ENCODE results near the gene SLC28A1.
A peak's percentile ranks its signal among the peaks of the same experiment; 100 is the strongest.
"Not testable (repeated sequence)": the region's sequence is repeated elsewhere in the genome, so short reads cannot be mapped to it uniquely, and the experiment has no call there.

SLC28A1 gene

GRCh38 chr15:84845631-84846030, 38.8 kb upstream of the SLC28A1 start:
- H3K27me3 ChIP-seq (ENCODE audit: control insufficient read depth in 1 of 2, insufficient read depth in 2 of 2, low read length in 2 of 2); H3K9me3 ChIP-seq (ENCODE audit: control insufficient read depth in 1 of 2, low read length in 2 of 2); H3K27ac ChIP-seq (ENCODE audit: low read depth, low read length); H3K36me3 ChIP-seq (ENCODE audit: control insufficient read depth in 1 of 2, insufficient read depth in 2 of 2, low read length in 2 of 2); H3K4me3 ChIP-seq (ENCODE audit: low read depth in 1 of 2, low read length in 2 of 2): not testable (repeated sequence)
- Histone ChIP-seq H3K9ac (ENCODE audit: low read depth in 1 of 2, low read length in 2 of 2) (peak overlapping the region in 1 of 2 donors; percentile 35), H3K4me1 (ENCODE audit: control insufficient read depth in 1 of 2, insufficient read depth in 2 of 2, low read length in 2 of 2) (peaks cover 7 to 16% of the 10 kb centered on the region in 2 donors)

GRCh38 chr15:84846269-84846668, 38.2 kb upstream of the SLC28A1 start:
- Histone ChIP-seq H3K9me3 (ENCODE audit: control insufficient read depth in 1 of 2, low read length in 2 of 2) (peaks cover 0 to 3% of the 10 kb centered on the region in 2 donors), H3K9ac (ENCODE audit: low read depth in 1 of 2, low read length in 2 of 2) (no peak overlapping the region), H3K27ac (ENCODE audit: low read depth, low read length) (no peak overlapping the region), H3K27me3 (ENCODE audit: control insufficient read depth in 1 of 2, insufficient read depth in 2 of 2, low read length in 2 of 2) (no peaks in the 10 kb centered on the region), H3K4me3 (ENCODE audit: low read depth in 1 of 2, low read length in 2 of 2) (no peak overlapping the region), H3K36me3 (ENCODE audit: control insufficient read depth in 1 of 2, insufficient read depth in 2 of 2, low read length in 2 of 2) (no peaks in the 10 kb centered on the region), H3K4me1 (ENCODE audit: control insufficient read depth in 1 of 2, insufficient read depth in 2 of 2, low read length in 2 of 2) (peaks cover under 1 to 10% of the 10 kb centered on the region in 2 donors)

GRCh38 chr15:84847382-84847781, 37.1 kb upstream of the SLC28A1 start:
- no peaks in the 10 kb centered on the region for H3K27me3 ChIP-seq (ENCODE audit: control insufficient read depth in 1 of 2, insufficient read depth in 2 of 2, low read length in 2 of 2)
- peaks cover 0 to 11% of the 10 kb centered on the region in 2 donors for H3K4me1 ChIP-seq (ENCODE audit: control insufficient read depth in 1 of 2, insufficient read depth in 2 of 2, low read length in 2 of 2)
- no peak overlapping the region for H3K27ac ChIP-seq (ENCODE audit: low read depth, low read length)
- no peaks in the 10 kb centered on the region for H3K36me3 ChIP-seq (ENCODE audit: control insufficient read depth in 1 of 2, insufficient read depth in 2 of 2, low read length in 2 of 2)
- peaks cover 0 to 3% of the 10 kb centered on the region in 2 donors for H3K9me3 ChIP-seq (ENCODE audit: control insufficient read depth in 1 of 2, low read length in 2 of 2)
- no peak overlapping the region for H3K4me3 ChIP-seq (ENCODE audit: low read depth in 1 of 2, low read length in 2 of 2)
- no peak overlapping the region for H3K9ac ChIP-seq (ENCODE audit: low read depth in 1 of 2, low read length in 2 of 2)

GRCh38 chr15:84852212-84852611, 32.2 kb upstream of the SLC28A1 start:
- no peaks in the 10 kb centered on the region for H3K9me3 ChIP-seq (ENCODE audit: control insufficient read depth in 1 of 2, low read length in 2 of 2)
- no peaks in the 10 kb centered on the region for H3K27me3 ChIP-seq (ENCODE audit: control insufficient read depth in 1 of 2, insufficient read depth in 2 of 2, low read length in 2 of 2)
- no peaks in the 10 kb centered on the region for H3K36me3 ChIP-seq (ENCODE audit: control insufficient read depth in 1 of 2, insufficient read depth in 2 of 2, low read length in 2 of 2)
- H3K4me3 ChIP-seq (ENCODE audit: low read depth in 1 of 2, low read length in 2 of 2), result no peak overlapping the region
- H3K27ac ChIP-seq (ENCODE audit: low read depth, low read length), result no peak overlapping the region
- peaks cover 5 to 18% of the 10 kb centered on the region in 2 donors for H3K4me1 ChIP-seq (ENCODE audit: control insufficient read depth in 1 of 2, insufficient read depth in 2 of 2, low read length in 2 of 2)
- H3K9ac ChIP-seq (ENCODE audit: low read depth in 1 of 2, low read length in 2 of 2), result no peak overlapping the region

- no peaks in the 10 kb centered on the region for H3K36me3 ChIP-seq (ENCODE audit: control insufficient read depth in 1 of 2, insufficient read depth in 2 of 2, low read length in 2 of 2)
- no peak overlapping the region for H3K4me3 ChIP-seq (ENCODE audit: low read depth in 1 of 2, low read length in 2 of 2)
- H3K9ac ChIP-seq (ENCODE audit: low read depth in 1 of 2, low read length in 2 of 2), result no peak overlapping the region
- H3K4me1 ChIP-seq (ENCODE audit: control insufficient read depth in 1 of 2, insufficient read depth in 2 of 2, low read length in 2 of 2), result peaks cover 5 to 21% of the 10 kb centered on the region in 2 donors
- no peak overlapping the region for H3K27ac ChIP-seq (ENCODE audit: low read depth, low read length)
- H3K9me3 ChIP-seq (ENCODE audit: control insufficient read depth in 1 of 2, low read length in 2 of 2), result no peaks in the 10 kb centered on the region
- H3K27me3 ChIP-seq (ENCODE audit: control insufficient read depth in 1 of 2, insufficient read depth in 2 of 2, low read length in 2 of 2), result no peaks in the 10 kb centered on the region
These were observed 29.3 kb upstream of the SLC28A1 start for GRCh38 chr15:84855136-84855535.

GRCh38 chr15:84855765-84856164, 28.7 kb upstream of the SLC28A1 start:
- H3K9me3 ChIP-seq (ENCODE audit: control insufficient read depth in 1 of 2, low read length in 2 of 2), result no peaks in the 10 kb centered on the region
- no peak overlapping the region for H3K4me3 ChIP-seq (ENCODE audit: low read depth in 1 of 2, low read length in 2 of 2)
- H3K36me3 ChIP-seq (ENCODE audit: control insufficient read depth in 1 of 2, insufficient read depth in 2 of 2, low read length in 2 of 2), result no peaks in the 10 kb centered on the region
- H3K27me3 ChIP-seq (ENCODE audit: control insufficient read depth in 1 of 2, insufficient read depth in 2 of 2, low read length in 2 of 2), result no peaks in the 10 kb centered on the region
- H3K27ac ChIP-seq (ENCODE audit: low read depth, low read length), result no peak overlapping the region
- H3K4me1 ChIP-seq (ENCODE audit: control insufficient read depth in 1 of 2, insufficient read depth in 2 of 2, low read length in 2 of 2), result peaks cover 5 to 21% of the 10 kb centered on the region in 2 donors
- H3K9ac ChIP-seq (ENCODE audit: low read depth in 1 of 2, low read length in 2 of 2), result no peak overlapping the region

GRCh38 chr15:84856731-84857417, 27.6 kb upstream of the SLC28A1 start:
- H3K9ac ChIP-seq (ENCODE audit: low read depth in 1 of 2, low read length in 2 of 2), result no peak overlapping the region
- H3K27ac ChIP-seq (ENCODE audit: low read depth, low read length), result no peak overlapping the region
- H3K27me3 ChIP-seq (ENCODE audit: control insufficient read depth in 1 of 2, insufficient read depth in 2 of 2, low read length in 2 of 2), result no peaks in the 10 kb centered on the region
- H3K9me3 ChIP-seq (ENCODE audit: control insufficient read depth in 1 of 2, low read length in 2 of 2), result no peaks in the 10 kb centered on the region
- H3K4me1 ChIP-seq (ENCODE audit: control insufficient read depth in 1 of 2, insufficient read depth in 2 of 2, low read length in 2 of 2), result peaks cover 5 to 21% of the 10 kb centered on the region in 2 donors
- no peaks in the 10 kb centered on the region for H3K36me3 ChIP-seq (ENCODE audit: control insufficient read depth in 1 of 2, insufficient read depth in 2 of 2, low read length in 2 of 2)
- no peak overlapping the region for H3K4me3 ChIP-seq (ENCODE audit: low read depth in 1 of 2, low read length in 2 of 2)

- no peak overlapping the region for H3K9ac ChIP-seq (ENCODE audit: low read depth in 1 of 2, low read length in 2 of 2)
- no peaks in the 10 kb centered on the region for H3K27me3 ChIP-seq (ENCODE audit: control insufficient read depth in 1 of 2, insufficient read depth in 2 of 2, low read length in 2 of 2)
- H3K9me3 ChIP-seq (ENCODE audit: control insufficient read depth in 1 of 2, low read length in 2 of 2), result no peaks in the 10 kb centered on the region
- H3K27ac ChIP-seq (ENCODE audit: low read depth, low read length), result no peak overlapping the region
- H3K4me3 ChIP-seq (ENCODE audit: low read depth in 1 of 2, low read length in 2 of 2), result no peak overlapping the region
- no peaks in the 10 kb centered on the region for H3K36me3 ChIP-seq (ENCODE audit: control insufficient read depth in 1 of 2, insufficient read depth in 2 of 2, low read length in 2 of 2)
- H3K4me1 ChIP-seq (ENCODE audit: control insufficient read depth in 1 of 2, insufficient read depth in 2 of 2, low read length in 2 of 2), result peaks cover 5 to 14% of the 10 kb centered on the region in 2 donors
These were observed 27.0 kb upstream of the SLC28A1 start for GRCh38 chr15:84857418-84858004.

GRCh38 chr15:84858231-84858630, 26.2 kb upstream of the SLC28A1 start:
- Histone ChIP-seq H3K4me3 (ENCODE audit: low read depth in 1 of 2, low read length in 2 of 2) (no peak overlapping the region), H3K9me3 (ENCODE audit: control insufficient read depth in 1 of 2, low read length in 2 of 2) (no peaks in the 10 kb centered on the region), H3K9ac (ENCODE audit: low read depth in 1 of 2, low read length in 2 of 2) (no peak overlapping the region), H3K27me3 (ENCODE audit: control insufficient read depth in 1 of 2, insufficient read depth in 2 of 2, low read length in 2 of 2) (no peaks in the 10 kb centered on the region), H3K4me1 (ENCODE audit: control insufficient read depth in 1 of 2, insufficient read depth in 2 of 2, low read length in 2 of 2) (peaks cover 0 to 7% of the 10 kb centered on the region in 2 donors), H3K36me3 (ENCODE audit: control insufficient read depth in 1 of 2, insufficient read depth in 2 of 2, low read length in 2 of 2) (no peaks in the 10 kb centered on the region), H3K27ac (ENCODE audit: low read depth, low read length) (no peak overlapping the region)

- H3K9ac ChIP-seq (ENCODE audit: low read depth in 1 of 2, low read length in 2 of 2), result no peak overlapping the region
- no peak overlapping the region for H3K27ac ChIP-seq (ENCODE audit: low read depth, low read length)
- H3K36me3 ChIP-seq (ENCODE audit: control insufficient read depth in 1 of 2, insufficient read depth in 2 of 2, low read length in 2 of 2), result no peaks in the 10 kb centered on the region
These were observed 25.3 kb upstream of the SLC28A1 start for GRCh38 chr15:84859144-84859543.

More at GRCh38 chr15:84859144-84859543, 25.3 kb upstream of the SLC28A1 start:
- Histone ChIP-seq H3K27me3 (ENCODE audit: control insufficient read depth in 1 of 2, insufficient read depth in 2 of 2, low read length in 2 of 2) (no peaks in the 10 kb centered on the region), H3K4me1 (ENCODE audit: control insufficient read depth in 1 of 2, insufficient read depth in 2 of 2, low read length in 2 of 2) (peaks cover 0 to 4% of the 10 kb centered on the region in 2 donors), H3K9me3 (ENCODE audit: control insufficient read depth in 1 of 2, low read length in 2 of 2) (no peaks in the 10 kb centered on the region), H3K4me3 (ENCODE audit: low read depth in 1 of 2, low read length in 2 of 2) (no peak overlapping the region)

Measured in duodenal mucosa (tissue), 2 donors.